ENCODE data around the gene ZBTB4.

DNA sequence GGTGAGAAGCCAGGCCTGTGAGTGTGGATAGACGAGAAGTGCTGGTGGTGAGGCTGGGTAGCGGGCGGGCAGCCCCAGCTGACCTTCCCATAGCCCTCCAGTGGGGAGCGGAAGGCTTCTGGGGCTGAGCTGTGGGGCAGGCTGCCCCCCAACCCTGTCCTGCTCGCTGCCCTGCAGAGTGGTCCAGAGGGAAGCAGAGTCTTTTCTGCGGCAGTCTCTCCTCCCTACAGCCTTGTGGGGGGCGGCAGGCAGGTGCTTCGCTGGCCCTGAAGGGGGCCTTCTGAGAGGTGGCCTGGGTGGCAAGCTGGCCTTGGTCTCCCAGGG lies 68.0 kb downstream of the ZBTB4 start:
- no peak for TF ChIP-seq CTCF (IDR thresholded peaks at IDR 0.05)
- TF ChIP-seq POLR2A (IDR thresholded peaks at IDR 0.05): no peak
